Measurements from ENCODE around the gene WDR27.

- no peak for TF ChIP-seq EZH2phosphoT487 (conservative IDR thresholded peaks at IDR 0.05; ENCODE audit: low read length)
- no peak for TF ChIP-seq CTCF (IDR thresholded peaks at IDR 0.05; ENCODE audit: insufficient read depth, low read length, poor library complexity, severe bottlenecking)
Observed at GRCh38 chr6:169564453-169565240, 137.2 kb downstream of the WDR27 start.
